Breast epithelium (tissue), 3 donors: ENCODE measurements around the gene NOS1AP. TPM values are rescaled to one million over a fixed set of nuclear protein-coding genes. Genes with fewer than 3 reads are reported as not detected.

Source experiments
- total RNA-seq, 3 donors: library from RNA; depleted of rRNA; stranded (reverse); fragments of >200 nt; gene quantifications; one replicate each; pipeline ENCODE4 v1.1.0, GENCODE V29; 2016

The NOS1AP gene
- total RNA-seq, 3 donors from 2014 or later: 2.2 to 17.6 (median 11.8) TPM

Other genes starting within 250 kb of the NOS1AP start
- gene OLFML2B, start 45.8 kb upstream of the NOS1AP start, total RNA-seq: 1 to 10 TPM; 5.2 to 9.6 (median 7.3) TPM